GM18498 (cell line): Measurements from ENCODE around the gene DOK6.
"Not testable (repeated sequence)": the region's sequence is repeated elsewhere in the genome, so short reads cannot be mapped to it uniquely, and the experiment has no call there.

Source experiments
- ATAC-seq: cut with Tn5 transposase; IDR thresholded peaks from one replicate; pipeline ENCODE4 v1.9.1; 2021; ENCODE audit warnings: mild to moderate bottlenecking, moderate library complexity; ENCODE audit not compliant: unreplicated experiment

DOK6 gene

GRCh38 chr18:69853051-69853450 lies 452.4 kb downstream of the DOK6 start:
- ATAC-seq = no peak

GRCh38 chr18:69854455-69854854 lies 453.8 kb downstream of the DOK6 start:
- no peak for ATAC-seq

- ATAC-seq = no peak
Measured at GRCh38 chr18:69858897-69859296, 458.2 kb downstream of the DOK6 start.

- peak; percentile 76 for ATAC-seq
Measured at GRCh38 chr18:69864802-69865201, 464.1 kb downstream of the DOK6 start.

GRCh38 chr18:69865776-69866175 lies 465.1 kb downstream of the DOK6 start:
- ATAC-seq = no peak

- ATAC-seq = no peak
Measured at GRCh38 chr18:69866212-69866611, 465.5 kb downstream of the DOK6 start.

GRCh38 chr18:69870736-69871135 lies 470.0 kb downstream of the DOK6 start:
- ATAC-seq = no peak

GRCh38 chr18:69871363-69871762 lies 470.7 kb downstream of the DOK6 start:
- no peak for ATAC-seq

GRCh38 chr18:69872661-69873060 lies 472.0 kb downstream of the DOK6 start:
- ATAC-seq = no peak

GRCh38 chr18:69874058-69874457 lies 473.4 kb downstream of the DOK6 start:
- no peak for ATAC-seq

GRCh38 chr18:69876490-69876889 lies 475.8 kb downstream of the DOK6 start:
- ATAC-seq = no peak

- no peak for ATAC-seq
Measured at GRCh38 chr18:69878213-69878933, 477.7 kb downstream of the DOK6 start.

- ATAC-seq = not testable (repeated sequence)
Measured at GRCh38 chr18:69879051-69879450, 478.4 kb downstream of the DOK6 start.

- no peak for ATAC-seq
Measured at GRCh38 chr18:69880083-69880482, 479.4 kb downstream of the DOK6 start.

GRCh38 chr18:69882965-69883668 lies 482.4 kb downstream of the DOK6 start:
- peak; percentile 29 for ATAC-seq

- ATAC-seq = no peak
Measured at GRCh38 chr18:69883781-69884180, 483.1 kb downstream of the DOK6 start.

GRCh38 chr18:69885355-69885754 lies 484.7 kb downstream of the DOK6 start:
- no peak for ATAC-seq

- peak; percentile 84 for ATAC-seq
Measured at GRCh38 chr18:69885841-69886531, 485.3 kb downstream of the DOK6 start.

GRCh38 chr18:69887256-69887655 lies 486.6 kb downstream of the DOK6 start:
- ATAC-seq = no peak

GRCh38 chr18:69889009-69889408 lies 488.3 kb downstream of the DOK6 start:
- no peak for ATAC-seq

GRCh38 chr18:69890558-69890957 lies 489.9 kb downstream of the DOK6 start:
- no peak for ATAC-seq

GRCh38 chr18:69894467-69894866 lies 493.8 kb downstream of the DOK6 start:
- ATAC-seq = no peak
